Putamen (tissue), 1 donor: ENCODE results near the gene UVRAG.

ENCODE experiments used
- DNase-seq: peaks from one replicate; pipeline ENCODE4 v3.0.0-alpha.2; 2016; ENCODE audit warnings: low spot score

The UVRAG gene

GRCh38 chr11:75784085-75784478, 30.9 kb upstream of the UVRAG start:
- no peak for DNase-seq

GRCh38 chr11:75784506-75784905, 30.5 kb upstream of the UVRAG start:
- DNase-seq, result no peak

- no peak for DNase-seq
These were observed 29.8 kb upstream of the UVRAG start for GRCh38 chr11:75785187-75785586.

- no peak for DNase-seq
These were observed 28.8 kb upstream of the UVRAG start for GRCh38 chr11:75786101-75786736.

- no peak for DNase-seq
These were observed 25.5 kb upstream of the UVRAG start for GRCh38 chr11:75789521-75789920.

GRCh38 chr11:75790986-75791385, 24.0 kb upstream of the UVRAG start:
- no peak for DNase-seq

- DNase-seq, result no peak
These were observed 22.8 kb upstream of the UVRAG start for GRCh38 chr11:75792127-75792731.

- no peak for DNase-seq
These were observed 21.8 kb upstream of the UVRAG start for GRCh38 chr11:75792997-75793800.

GRCh38 chr11:75793966-75794365, 21.0 kb upstream of the UVRAG start:
- DNase-seq, result no peak

- DNase-seq, result no peak
These were observed 19.5 kb upstream of the UVRAG start for GRCh38 chr11:75795276-75796090.

GRCh38 chr11:75796091-75796435, 18.9 kb upstream of the UVRAG start:
- no peak for DNase-seq

- no peak for DNase-seq
These were observed 17.9 kb upstream of the UVRAG start for GRCh38 chr11:75797116-75797515.

GRCh38 chr11:75797792-75798191, 17.2 kb upstream of the UVRAG start:
- DNase-seq, result no peak

- DNase-seq, result no peak
These were observed 14.8 kb upstream of the UVRAG start for GRCh38 chr11:75800136-75800675.

GRCh38 chr11:75800728-75801361, 14.2 kb upstream of the UVRAG start:
- DNase-seq, result no peak

GRCh38 chr11:75801362-75802020, 13.5 kb upstream of the UVRAG start:
- no peak for DNase-seq

- DNase-seq, result no peak
These were observed 12.7 kb upstream of the UVRAG start for GRCh38 chr11:75802021-75802912.

- DNase-seq, result peak; percentile 82
These were observed 11.8 kb upstream of the UVRAG start for GRCh38 chr11:75802913-75803820.

- no peak for DNase-seq
These were observed 5.9 kb upstream of the UVRAG start for GRCh38 chr11:75809111-75809510.
